Activated CD8-positive, alpha-beta memory T cell treated with anti-CD3 and anti-CD28 coated beads, Interleukin-2, amount 10 ng/mL, durations not matched to agents 7 days and 5 days (primary cell): ENCODE measurements around the gene CPNE7. TPM values are rescaled to one million over a fixed set of nuclear protein-coding genes. Genes with fewer than 3 reads are reported as not detected.
"Not testable (repeated sequence)": the region's sequence is repeated elsewhere in the genome, so short reads cannot be mapped to it uniquely, and the experiment has no call there.

Experiments used
- ATAC-seq: fragments of 150-1000 bp; cut with Tn5 transposase; one replicate; pipeline ENCODE4 v1.10.0; 2021; ENCODE audit warnings: moderate library complexity
- CTCF ChIA-PET: fragments of 350-600 bp; sonication (Branson Sonifier 250); formaldehyde crosslinking; loops from one replicate; lab custom pipeline; 2021; ENCODE audit warnings: antibody characterized with exemption; lab: Charles Lee
- DNase-seq: peaks from one replicate; pipeline ENCODE4 v3.0.0-alpha.2; 2020
- H3K27ac Mint-ChIP-seq: one replicate; pipeline ENCODE4 v1.8.0; 2021; ENCODE audit warnings: mild to moderate bottlenecking, mixed read lengths
- H3K27me3 Mint-ChIP-seq: one replicate; pipeline ENCODE4 v1.8.0; 2021; ENCODE audit warnings: mixed read lengths
- H3K36me3 Mint-ChIP-seq: one replicate; pipeline ENCODE4 v1.8.0; 2021; ENCODE audit warnings: mild to moderate bottlenecking, mixed read lengths
- H3K4me1 Mint-ChIP-seq: one replicate; pipeline ENCODE4 v1.8.0; 2021; ENCODE audit warnings: mixed read lengths
- H3K4me3 Mint-ChIP-seq: one replicate; pipeline ENCODE4 v1.8.0; 2021; ENCODE audit warnings: mild to moderate bottlenecking, moderate library complexity, mixed read lengths
- H3K9me3 Mint-ChIP-seq: one replicate; pipeline ENCODE4 v1.8.0; 2022; ENCODE audit warnings: low read depth, mixed read lengths
- total RNA-seq, 2 experiments: library from RNA; stranded (reverse); gene quantifications; one replicate each; pipeline ENCODE4 v1.2.3, GENCODE V29; 2021

CPNE7 gene
- total RNA-seq, 2 experiments from 2014 or later = 0.38 to 3.1 TPM

DNA sequence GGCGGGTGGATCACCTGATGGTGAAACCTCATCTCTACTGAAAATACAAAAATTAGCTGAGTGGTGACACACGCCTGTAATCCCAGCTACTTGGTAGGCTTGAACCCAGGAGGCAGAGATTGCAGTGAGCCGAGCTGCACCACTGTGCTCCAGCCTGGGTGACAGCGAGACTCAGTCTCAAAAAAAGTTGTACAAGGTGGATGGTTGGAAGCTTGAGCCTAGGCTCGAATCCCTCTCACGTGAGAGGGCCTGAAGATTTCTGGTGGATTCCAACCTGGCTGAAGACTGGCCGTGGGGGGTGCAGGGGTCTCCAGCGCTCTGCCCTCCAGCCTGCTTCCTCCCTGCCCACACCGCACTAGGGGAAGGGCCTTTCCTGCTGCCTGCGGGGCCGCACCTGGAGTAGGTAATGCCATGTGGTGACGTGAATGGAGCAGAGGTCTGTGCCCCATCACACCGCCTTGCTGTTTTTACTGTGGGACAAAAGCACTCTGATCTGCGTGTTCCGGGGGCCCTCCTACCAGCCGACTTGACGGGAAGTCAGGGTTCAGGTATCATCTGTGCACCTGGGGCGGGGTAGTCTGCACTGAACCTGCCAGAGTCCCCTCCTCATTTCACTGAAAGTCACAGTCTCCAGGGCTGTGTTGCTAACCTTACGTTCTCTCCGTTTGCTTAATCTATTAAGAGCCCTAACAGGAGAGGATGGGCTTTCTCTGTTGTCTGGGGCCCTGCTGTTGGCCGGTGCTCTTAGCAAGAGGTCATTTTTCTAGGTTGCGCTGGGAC lies 10.9 kb upstream of the CPNE7 start:
- peaks cover 39% of the 10 kb centered on the region for H3K36me3 Mint-ChIP-seq
- peaks cover 49% of the 10 kb centered on the region for H3K4me1 Mint-ChIP-seq

DNA sequence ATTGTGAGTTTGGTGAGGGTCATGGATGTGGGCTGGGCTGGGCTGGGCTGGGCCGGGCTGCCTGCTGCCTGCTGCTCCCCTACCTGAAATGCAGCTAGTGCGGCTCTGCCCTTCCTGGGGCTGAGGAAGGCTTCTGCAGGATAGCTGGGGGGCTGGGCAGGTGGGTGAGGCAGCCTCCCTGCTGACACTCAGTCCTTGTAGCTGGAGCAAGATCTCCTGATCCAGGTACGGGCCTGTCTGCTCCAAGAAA lies 10.4 kb upstream of the CPNE7 start:
- H3K36me3 Mint-ChIP-seq = peaks cover 39% of the 10 kb centered on the region
- no peak overlapping the region for H3K4me3 Mint-ChIP-seq
- DNase-seq (no peak), ATAC-seq (no peak)
- no peaks in the 10 kb centered on the region for H3K9me3 Mint-ChIP-seq
- CTCF ChIA-PET = interaction anchor here (1.4 to 1.5 kb wide), 3 partner anchors 16 to 24 kb away, joined by 3 to 4 read pairs (median 4); no protein-coding TSS in a partner anchor
- peaks cover 47% of the 10 kb centered on the region for H3K4me1 Mint-ChIP-seq
- H3K27me3 Mint-ChIP-seq = no peaks in the 10 kb centered on the region
- H3K27ac Mint-ChIP-seq = no peak overlapping the region

More for the DNA sequence above, 10.9 kb upstream of the CPNE7 start:
- H3K27ac Mint-ChIP-seq = peak overlapping the region; percentile 57
- CTCF ChIA-PET = interaction anchor here (1.4 kb wide), 2 partner anchors 15 to 25 kb away, joined by 4 read pairs; no protein-coding TSS in a partner anchor
- H3K27me3 Mint-ChIP-seq = no peaks in the 10 kb centered on the region
- ATAC-seq = no peak
- no peak overlapping the region for H3K4me3 Mint-ChIP-seq
- no peak for DNase-seq
- H3K9me3 Mint-ChIP-seq = no peaks in the 10 kb centered on the region

DNA sequence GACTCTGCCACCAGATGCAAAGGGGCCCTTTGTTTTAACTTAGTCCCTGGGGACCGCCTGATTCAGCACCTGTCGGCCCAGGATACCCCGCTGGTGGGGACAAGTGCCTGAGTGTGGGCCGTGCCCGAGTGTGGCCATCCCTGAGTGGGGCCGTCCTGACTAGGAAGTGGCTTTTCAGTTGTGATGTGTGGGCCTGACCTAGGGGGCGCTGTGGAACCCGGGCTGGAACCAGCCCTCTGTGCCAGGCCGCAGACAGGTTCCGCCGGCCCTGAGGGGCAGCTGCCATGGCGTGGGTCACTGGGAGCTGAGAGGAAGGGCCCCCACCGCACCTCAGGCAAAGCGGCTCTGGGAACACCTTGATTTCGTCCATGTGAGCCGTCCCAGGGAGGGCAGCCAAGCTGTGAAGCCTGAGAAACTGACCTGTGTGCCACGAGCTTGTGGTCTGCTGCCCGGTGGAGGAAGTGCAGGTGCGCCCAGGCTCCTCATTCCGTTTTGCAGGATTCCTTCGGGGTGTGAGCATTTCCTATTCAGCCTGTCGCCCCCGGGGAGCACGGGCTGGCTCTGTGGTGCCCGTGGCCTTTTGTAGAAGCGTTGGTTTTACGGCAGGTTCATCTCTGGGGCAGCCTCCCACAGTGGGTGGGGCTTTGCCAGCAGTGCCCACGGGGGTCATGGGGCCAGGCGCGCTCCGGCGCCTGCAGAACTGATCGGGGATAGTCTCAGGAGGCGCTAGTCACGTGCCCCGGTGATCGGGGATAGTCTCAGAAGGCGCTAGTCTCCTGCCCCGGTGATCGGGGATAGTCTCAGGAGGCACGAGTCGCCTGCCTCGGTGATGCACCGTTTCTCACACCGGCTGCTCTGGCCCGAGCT lies 9.8 kb upstream of the CPNE7 start:
- peak; percentile 55 for ATAC-seq
- Mint-ChIP-seq H3K4me1 (peaks cover 47% of the 10 kb centered on the region), H3K9me3 (no peaks in the 10 kb centered on the region), H3K36me3 (peaks cover 39% of the 10 kb centered on the region), H3K4me3 (peak overlapping the region; percentile 26), H3K27ac (no peak overlapping the region), H3K27me3 (no peaks in the 10 kb centered on the region)
- CTCF ChIA-PET = interaction anchor here (0.6 to 1.5 kb wide), 5 partner anchors 16 to 134 kb away, joined by 3 to 4 read pairs (median 4); no protein-coding TSS in a partner anchor
- peak; percentile 68 for DNase-seq

DNA sequence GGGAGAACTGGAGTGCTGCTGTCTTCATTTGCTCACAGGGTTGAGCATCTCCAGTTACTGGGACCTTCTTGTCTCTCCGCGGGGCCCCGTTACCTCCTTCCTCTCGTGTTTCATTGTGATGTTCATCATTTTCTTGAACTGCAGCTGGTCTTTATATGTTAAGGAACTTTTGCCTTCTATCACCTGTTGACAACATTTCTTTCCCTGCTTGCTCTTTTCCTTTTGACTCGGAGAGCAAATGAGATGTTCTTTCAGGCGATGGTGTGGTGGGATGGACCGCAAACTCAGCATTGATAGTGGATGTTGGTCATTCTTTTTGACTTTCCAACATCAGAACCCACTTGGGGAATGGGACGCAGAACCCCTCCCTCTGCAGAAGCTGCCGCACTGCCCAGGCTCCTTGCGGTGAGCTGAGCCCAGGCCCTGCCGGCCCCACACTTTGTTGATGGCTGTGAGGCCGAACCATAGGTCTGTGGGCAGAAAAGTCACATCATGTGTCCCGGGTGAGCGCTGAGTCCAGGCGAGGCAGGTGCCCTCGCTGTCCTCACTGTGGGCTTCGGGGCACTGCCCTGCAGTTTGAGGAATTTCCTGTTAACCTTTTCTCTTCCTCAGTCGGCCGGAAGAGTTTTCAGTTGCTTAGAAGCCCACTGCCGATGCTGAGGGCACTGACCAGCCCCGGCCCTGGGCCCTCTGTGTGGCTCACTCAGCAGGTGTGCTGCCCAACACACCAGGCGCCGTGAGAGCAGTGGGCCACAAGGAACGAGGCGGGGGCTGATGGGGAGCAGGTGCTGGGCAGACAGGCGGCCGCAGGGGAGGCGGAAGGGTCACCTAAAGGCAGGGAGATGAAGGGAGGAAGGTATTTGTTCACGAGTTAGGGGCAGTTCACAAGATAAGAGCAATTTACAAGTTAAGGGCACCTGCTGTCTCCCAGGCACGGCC lies 7.6 kb upstream of the CPNE7 start:
- no peak overlapping the region for H3K27ac Mint-ChIP-seq
- DNase-seq (no peak), ATAC-seq (no peak)
- H3K9me3 Mint-ChIP-seq = no peaks in the 10 kb centered on the region
- H3K36me3 Mint-ChIP-seq = peaks cover 21% of the 10 kb centered on the region
- peaks cover 7% of the 10 kb centered on the region for H3K27me3 Mint-ChIP-seq
- H3K4me3 Mint-ChIP-seq = no peak overlapping the region
- H3K4me1 Mint-ChIP-seq = peaks cover 34% of the 10 kb centered on the region
- CTCF ChIA-PET = no interaction called here

DNA sequence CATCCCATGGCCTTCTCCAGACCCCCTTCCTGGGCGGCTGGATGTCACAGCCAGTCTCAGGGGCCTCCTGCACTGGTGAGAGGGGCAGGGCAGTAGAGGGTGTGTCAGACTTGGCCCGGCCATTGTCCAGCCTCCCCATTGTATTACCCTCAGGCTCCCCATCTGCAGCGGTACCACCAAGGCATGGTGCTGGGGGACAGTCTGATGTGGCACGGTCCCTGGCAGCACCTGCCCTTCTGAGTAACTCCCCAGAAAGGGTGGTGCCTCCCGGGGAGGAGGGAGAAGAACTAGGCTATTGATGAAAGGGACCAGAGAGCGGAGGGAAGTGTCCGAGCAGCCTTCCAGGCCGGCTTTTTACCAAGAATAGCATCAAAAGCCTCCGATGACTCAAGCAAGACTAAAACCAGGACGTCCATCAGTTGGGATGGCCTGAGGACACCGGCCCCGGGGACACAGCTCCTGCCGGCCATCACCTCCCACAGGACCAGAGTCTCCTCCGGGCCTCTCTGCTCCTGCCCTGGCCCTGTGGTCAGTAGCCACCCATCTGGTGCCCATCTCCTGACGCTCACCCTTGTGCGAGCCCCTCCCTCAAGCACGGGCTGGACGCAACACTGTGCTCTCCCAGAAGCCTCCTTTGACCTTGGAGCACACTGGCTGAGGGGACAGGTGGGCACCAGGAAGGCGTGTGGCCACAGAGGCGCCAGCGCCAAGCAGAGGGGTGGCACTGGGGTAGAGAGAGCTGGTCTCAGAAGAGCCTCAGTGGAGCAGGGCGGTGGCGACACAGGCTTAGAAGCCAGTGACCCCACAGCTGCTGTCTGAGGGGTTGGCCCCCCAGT lies 5.8 kb upstream of the CPNE7 start:
- CTCF ChIA-PET = no interaction called here
- Mint-ChIP-seq H3K4me3 (no peak overlapping the region), H3K4me1 (peaks cover 16% of the 10 kb centered on the region), H3K27me3 (peaks cover 19% of the 10 kb centered on the region), H3K36me3 (peaks cover 4% of the 10 kb centered on the region), H3K27ac (no peak overlapping the region), H3K9me3 (no peaks in the 10 kb centered on the region)
- ATAC-seq = no peak
- no peak for DNase-seq

DNA sequence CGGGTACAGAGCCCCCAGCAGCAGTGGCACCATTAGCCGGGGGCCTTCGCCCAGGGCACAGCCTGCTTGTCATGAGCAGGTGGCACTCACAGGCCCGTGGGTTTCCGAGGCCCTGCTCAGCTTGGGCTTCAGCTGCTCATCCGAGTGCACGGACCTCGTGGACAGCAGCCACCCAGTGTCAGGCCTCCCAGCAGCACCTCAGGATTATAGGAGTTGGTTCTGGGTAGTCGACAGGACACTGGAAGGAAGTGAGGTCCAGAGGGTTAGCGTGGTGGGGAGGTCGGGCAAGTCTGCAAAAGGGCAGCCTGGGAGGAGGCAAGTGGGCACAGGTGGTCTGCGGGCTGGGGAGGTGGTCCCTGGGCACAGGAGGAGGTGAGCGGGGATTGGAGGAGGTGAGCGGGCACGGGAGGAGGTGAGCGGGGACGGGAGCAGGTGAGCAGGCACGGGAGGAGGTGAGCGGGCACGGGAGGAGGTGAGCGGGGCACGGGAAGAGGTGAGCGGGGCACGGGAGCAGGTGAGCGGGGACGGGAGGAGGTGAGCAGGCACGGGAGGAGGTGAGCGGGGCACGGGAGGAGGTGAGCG lies 5.1 kb upstream of the CPNE7 start:
- DNase-seq = no peak
- CTCF ChIA-PET = no interaction called here
- Mint-ChIP-seq H3K36me3 (no peaks in the 10 kb centered on the region), H3K27ac (no peak overlapping the region), H3K27me3 (peaks cover 19% of the 10 kb centered on the region), H3K4me1 (peaks cover 9% of the 10 kb centered on the region), H3K9me3 (no peaks in the 10 kb centered on the region), H3K4me3 (no peak overlapping the region)
- ATAC-seq = no peak

DNA sequence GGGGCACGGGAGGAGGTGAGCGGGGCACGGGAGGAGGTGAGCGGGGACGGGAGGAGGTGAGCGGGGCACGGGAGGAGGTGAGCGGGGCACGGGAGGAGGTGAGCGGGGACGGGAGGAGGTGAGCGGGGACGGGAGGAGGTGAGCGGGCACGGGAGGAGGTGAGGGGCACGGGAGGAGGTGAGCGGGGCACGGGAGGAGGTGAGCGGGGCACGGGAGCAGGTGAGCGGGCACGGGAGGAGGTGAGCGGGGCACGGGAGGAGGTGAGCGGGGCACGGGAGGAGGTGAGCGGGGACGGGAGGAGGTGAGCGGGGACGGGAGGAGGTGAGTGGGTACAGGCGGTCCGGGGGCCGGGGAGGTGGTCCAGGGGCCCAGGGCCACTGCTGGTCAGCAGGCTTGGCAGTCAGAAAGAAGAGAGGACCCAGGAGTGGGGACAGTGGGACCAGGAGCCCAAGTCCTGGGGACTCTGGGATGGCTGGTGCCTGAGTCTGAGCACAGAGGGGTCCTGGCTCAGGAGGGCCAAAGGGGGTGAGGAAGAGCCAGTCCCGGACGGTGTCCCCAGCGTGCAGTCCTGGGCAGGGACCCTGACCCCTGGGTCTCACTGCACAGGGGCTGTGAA lies 4.5 kb upstream of the CPNE7 start:
- DNase-seq, H3K27ac Mint-ChIP-seq, CTCF ChIA-PET, H3K9me3 Mint-ChIP-seq, H3K4me1 Mint-ChIP-seq, H3K4me3 Mint-ChIP-seq, ATAC-seq, H3K36me3 Mint-ChIP-seq: not testable (repeated sequence)
- peaks cover 19% of the 10 kb centered on the region for H3K27me3 Mint-ChIP-seq

DNA sequence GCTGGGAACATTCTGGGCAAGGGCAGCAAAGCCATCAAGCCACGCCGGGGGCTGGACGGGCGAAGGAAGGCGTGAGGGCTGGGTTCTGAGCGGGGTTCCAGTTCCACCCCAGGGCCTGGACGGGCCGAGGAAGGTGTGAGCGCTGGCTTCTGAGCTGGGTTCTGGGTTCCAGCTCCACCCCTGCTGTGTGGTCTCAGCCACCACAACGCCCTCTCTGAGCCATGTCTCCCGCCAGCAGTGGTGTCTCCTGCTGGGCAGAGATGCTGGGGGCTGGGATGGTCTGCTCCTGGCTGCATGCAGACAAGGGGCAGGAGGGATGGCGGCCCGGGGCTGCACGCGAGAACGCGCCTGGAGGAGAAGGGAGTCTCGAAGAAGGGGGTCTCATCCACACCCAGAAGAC lies 3.9 kb upstream of the CPNE7 start:
- DNase-seq (no peak), ATAC-seq (no peak)
- H3K9me3 Mint-ChIP-seq = no peaks in the 10 kb centered on the region
- H3K36me3 Mint-ChIP-seq = no peaks in the 10 kb centered on the region
- H3K4me3 Mint-ChIP-seq = no peak overlapping the region
- peaks cover 19% of the 10 kb centered on the region for H3K27me3 Mint-ChIP-seq
- no peak overlapping the region for H3K27ac Mint-ChIP-seq
- H3K4me1 Mint-ChIP-seq = no peaks in the 10 kb centered on the region
- CTCF ChIA-PET = no interaction called here

DNA sequence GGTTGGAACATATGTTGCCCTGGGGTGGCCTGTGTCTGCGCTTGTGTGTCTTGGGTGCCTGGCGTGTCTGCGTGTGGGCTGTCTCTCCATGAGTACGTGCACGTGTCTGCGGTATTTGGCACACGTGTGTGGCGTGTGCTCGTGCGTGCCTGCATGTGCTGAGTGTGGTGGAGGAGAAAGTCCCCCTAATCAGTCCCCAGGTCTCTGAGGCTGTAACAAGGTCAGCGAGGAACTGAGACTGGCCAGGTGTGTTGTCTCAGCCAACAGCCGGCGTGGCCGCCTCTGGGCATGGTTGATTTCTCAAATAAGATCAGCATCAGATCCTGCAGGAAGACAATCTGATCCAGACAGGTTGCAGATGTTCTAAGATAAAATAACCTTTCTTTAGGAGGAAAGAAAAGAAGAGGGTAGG lies 3.5 kb upstream of the CPNE7 start:
- H3K36me3 Mint-ChIP-seq = no peaks in the 10 kb centered on the region
- no peaks in the 10 kb centered on the region for H3K4me1 Mint-ChIP-seq
- no peak overlapping the region for H3K4me3 Mint-ChIP-seq
- peaks cover 21% of the 10 kb centered on the region for H3K27me3 Mint-ChIP-seq
- no peak overlapping the region for H3K27ac Mint-ChIP-seq
- CTCF ChIA-PET = no interaction called here
- ATAC-seq (no peak), DNase-seq (no peak)
- H3K9me3 Mint-ChIP-seq = no peaks in the 10 kb centered on the region

DNA sequence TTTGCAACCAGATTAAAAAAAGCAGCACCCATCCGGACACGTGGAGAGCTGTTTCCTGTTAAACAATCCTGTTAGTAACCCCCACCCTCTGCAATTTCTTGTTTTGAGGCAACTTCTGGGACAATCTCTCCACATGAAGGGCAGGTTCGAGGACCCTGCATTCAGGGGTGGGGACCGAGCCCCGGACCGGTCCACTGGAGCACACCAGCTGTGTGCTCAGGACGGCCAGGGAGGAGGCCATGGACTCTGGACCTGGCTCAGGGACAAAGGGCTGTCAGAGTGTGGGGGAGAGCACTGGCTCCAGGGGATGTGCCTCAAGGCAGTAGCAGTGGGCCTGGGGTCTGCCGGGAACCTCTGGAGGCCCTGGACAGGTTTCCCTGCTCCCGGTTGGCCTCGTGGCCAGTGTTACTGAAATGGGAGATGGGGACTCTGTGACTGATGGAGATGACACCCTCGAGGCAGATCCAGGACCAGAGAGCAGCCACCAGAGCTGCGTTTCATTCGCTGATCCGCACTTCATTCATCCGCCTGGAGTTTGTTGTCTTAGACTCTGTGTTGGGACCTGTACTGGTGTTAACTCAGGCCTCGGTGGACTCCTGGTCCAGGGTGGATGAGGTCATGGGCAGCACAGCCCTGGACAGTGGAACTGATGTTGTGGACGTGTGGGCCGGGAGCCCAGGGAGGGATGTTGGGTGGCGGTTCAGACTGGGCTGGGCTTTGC lies 2.9 kb upstream of the CPNE7 start:
- Mint-ChIP-seq H3K36me3 (no peaks in the 10 kb centered on the region), H3K9me3 (no peaks in the 10 kb centered on the region), H3K4me3 (no peak overlapping the region), H3K4me1 (no peaks in the 10 kb centered on the region), H3K27me3 (peaks cover 27% of the 10 kb centered on the region), H3K27ac (no peak overlapping the region)
- ATAC-seq (no peak), DNase-seq (no peak)
- CTCF ChIA-PET = no interaction called here

DNA sequence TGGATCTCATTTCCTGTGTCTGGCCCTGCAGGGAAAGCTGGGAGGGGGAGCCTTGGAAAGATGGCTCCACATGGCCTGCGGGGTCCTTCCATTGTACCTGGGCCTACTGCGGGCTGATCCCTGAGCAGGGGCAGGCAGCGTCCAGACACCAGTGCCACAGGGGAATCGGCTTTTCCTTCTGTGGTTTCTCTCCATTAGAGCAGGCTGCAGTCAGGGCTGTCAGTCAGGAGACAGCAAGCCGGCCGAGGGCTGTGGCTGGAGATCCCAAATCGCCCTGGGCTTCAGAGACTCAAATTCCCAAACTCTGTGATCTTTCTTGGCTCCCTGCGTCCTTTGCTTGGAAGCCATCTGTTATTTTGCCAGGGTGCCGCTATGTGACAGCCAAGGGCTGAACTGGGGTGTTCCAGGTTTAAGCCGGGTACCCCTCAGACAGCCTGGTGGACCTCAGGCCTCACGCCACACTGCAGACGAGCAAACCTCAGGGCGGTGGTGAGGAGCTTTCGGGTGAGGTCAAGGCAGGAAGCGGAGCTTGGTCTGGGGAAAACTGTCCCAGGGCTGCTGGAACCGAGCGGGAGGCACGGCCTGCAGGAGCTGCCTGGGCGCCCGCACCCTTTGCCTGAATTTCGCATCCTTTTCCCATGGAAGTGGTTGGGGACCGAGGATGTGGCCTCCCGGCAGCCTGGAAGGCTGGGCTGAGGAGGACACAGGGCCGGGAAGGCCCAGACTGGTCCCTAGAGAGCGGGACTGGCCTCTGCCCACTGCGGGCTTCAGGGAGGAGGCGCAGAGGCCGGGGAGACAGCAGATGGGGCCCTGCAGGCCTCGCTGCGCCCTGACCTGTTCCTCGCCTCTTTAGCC lies 1.5 kb upstream of the CPNE7 start:
- Mint-ChIP-seq H3K36me3 (no peaks in the 10 kb centered on the region), H3K9me3 (no peaks in the 10 kb centered on the region), H3K4me1 (no peaks in the 10 kb centered on the region), H3K4me3 (no peak overlapping the region), H3K27ac (no peak overlapping the region), H3K27me3 (peaks cover 31% of the 10 kb centered on the region)
- DNase-seq = no peak
- CTCF ChIA-PET = no interaction called here
- no peak for ATAC-seq
